Neural progenitor cell (in vitro differentiated cells): ENCODE results near the gene TEKTIP1. TPM values are rescaled to one million over a fixed set of nuclear protein-coding genes. Genes with fewer than 3 reads are reported as not detected.

ENCODE experiments used
- DNase-seq: peaks from one replicate; pipeline ENCODE4 v3.0.0-alpha.2; 2016; ENCODE audit warnings: low spot score
- H2AFZ ChIP-seq: fragments of 200-600 bp; sonication (generic); replicated peaks from 2 replicates; pipeline ENCODE4 v1.6.1; 2016; ENCODE audit warnings: antibody characterized with exemption
- H3F3A ChIP-seq: fragments of 200-600 bp; sonication (generic); 2 replicates; pipeline ENCODE4 v1.6.1; 2016; ENCODE audit warnings: antibody characterized with exemption, low read depth
- H3K27ac ChIP-seq: fragments of 200-600 bp; sonication (generic); 2 replicates; pipeline ENCODE4 v1.5.1; 2016; ENCODE audit warnings: mild to moderate bottlenecking
- H3K27me3 ChIP-seq: fragments of 200-600 bp; sonication (generic); 2 replicates; pipeline ENCODE4 v1.6.1; 2016; ENCODE audit warnings: mild to moderate bottlenecking, moderate library complexity
- H3K36me3 ChIP-seq: fragments of 200-600 bp; sonication (generic); 2 replicates; pipeline ENCODE4 v1.5.1; 2016
- H3K4me1 ChIP-seq: fragments of 200-600 bp; sonication (generic); 2 replicates; pipeline ENCODE4 v1.6.1; 2016; ENCODE audit warnings: mixed run types
- H3K4me2 ChIP-seq: fragments of 200-600 bp; sonication (generic); 2 replicates; pipeline ENCODE4 v1.6.1; 2016
- H3K4me3 ChIP-seq: fragments of 200-600 bp; sonication (generic); 2 replicates; pipeline ENCODE4 v1.5.1; 2016
- H3K79me2 ChIP-seq: fragments of 200-600 bp; sonication (generic); 2 replicates; pipeline ENCODE4 v1.6.1; 2016; ENCODE audit warnings: low read depth
- H3K9ac ChIP-seq: fragments of 200-600 bp; sonication (generic); 2 replicates; pipeline ENCODE4 v1.6.1; 2016
- H3K9me3 ChIP-seq: fragments of 200-600 bp; sonication (generic); 2 replicates; pipeline ENCODE4 v1.5.1; 2016; ENCODE audit warnings: low read depth
- H4K20me1 ChIP-seq: fragments of 200-600 bp; sonication (generic); 2 replicates; pipeline ENCODE4 v1.6.1; 2016; ENCODE audit warnings: low read depth
- H3K27ac Mint-ChIP-seq: 3 replicates; pipeline ENCODE4 v1.8.0; 2021; ENCODE audit warnings: mixed read lengths
- H3K27me3 Mint-ChIP-seq: 2 replicates; pipeline ENCODE4 v1.8.0; 2022; ENCODE audit warnings: low read depth, mild to moderate bottlenecking, inconsistent platforms, moderate library complexity, mixed read lengths; ENCODE audit not compliant: insufficient read depth
- H3K36me3 Mint-ChIP-seq: 3 replicates; pipeline ENCODE4 v1.8.0; 2021; ENCODE audit warnings: mixed read lengths
- H3K4me1 Mint-ChIP-seq: 3 replicates; pipeline ENCODE4 v1.8.0; 2021; ENCODE audit warnings: mixed read lengths
- H3K4me3 Mint-ChIP-seq: 3 replicates; pipeline ENCODE4 v1.8.0; 2021; ENCODE audit warnings: mild to moderate bottlenecking, moderate library complexity, mixed read lengths
- H3K9me3 Mint-ChIP-seq: 3 replicates; pipeline ENCODE4 v1.8.0; 2020; ENCODE audit warnings: mixed read lengths
- EZH2 ChIP-seq: fragments of 200-600 bp; sonication (generic); IDR thresholded peaks from 2 replicates; pipeline ENCODE4 v1.6.1; 2017; ENCODE audit warnings: antibody characterized with exemption, mild to moderate bottlenecking, moderate library complexity
- EZH2phosphoT487 ChIP-seq: fragments of 200-600 bp; sonication (generic); IDR thresholded peaks from 2 replicates; pipeline ENCODE4 v1.6.1; 2017; ENCODE audit warnings: antibody characterized with exemption
- total RNA-seq: library from RNA; depleted of rRNA; stranded (reverse); fragments of >200 nt; gene quantifications from 2 replicates; pipeline ENCODE4 v1.2.3, GENCODE V29; 2015; ENCODE audit warnings: low replicate concordance
- TF ChIP-seq, protein P1 (sequence below): fragments of 200-600 bp; sonication (generic); IDR thresholded peaks from 2 replicates; pipeline ENCODE4 v1.5.1; 2017; ENCODE audit warnings: antibody characterized with exemption, mild to moderate bottlenecking

Gene TEKTIP1
- total RNA-seq, 1 donor from 2014 or later = not detected

DNA sequence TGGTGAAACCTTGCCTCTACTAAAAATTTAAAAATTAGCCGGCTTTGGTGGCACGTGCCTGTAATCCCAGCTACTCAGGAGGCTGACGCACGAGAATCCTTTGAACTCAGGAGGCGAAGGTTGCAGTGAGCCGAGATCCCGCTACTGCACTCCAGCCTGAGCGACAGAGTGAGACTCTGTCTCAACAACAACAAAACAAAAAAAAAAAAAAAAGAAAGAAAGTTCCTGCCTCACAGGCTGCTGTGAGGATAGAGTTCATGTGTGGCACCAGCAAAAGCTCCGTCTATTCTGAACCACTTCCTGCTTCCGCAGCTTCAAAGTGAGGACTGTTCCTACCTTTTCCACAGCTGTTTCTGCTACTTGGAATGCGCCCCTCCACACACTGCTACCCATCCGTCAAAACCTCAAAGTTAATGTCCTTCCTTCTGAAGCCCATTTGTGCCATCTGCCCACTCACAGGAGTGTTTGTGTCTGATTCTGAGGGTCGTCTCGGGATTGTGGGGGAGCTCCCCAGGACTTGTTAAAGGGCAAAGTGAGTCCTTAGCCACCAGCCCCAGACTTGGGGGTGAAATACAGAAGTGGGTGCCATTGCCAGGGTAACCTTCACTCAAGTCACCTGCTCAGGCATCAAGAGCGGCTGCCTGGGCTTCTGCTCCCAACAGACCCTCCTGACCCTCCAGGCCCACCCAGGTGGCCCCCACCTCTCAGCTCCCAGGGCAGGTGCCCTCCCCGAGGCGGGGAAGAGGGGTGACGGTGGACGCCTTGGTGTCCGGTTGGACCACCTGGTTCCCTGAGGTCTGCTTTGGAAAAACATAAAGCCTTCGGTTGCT is 15.5 kb downstream of the TEKTIP1 start:
- H3F3A ChIP-seq = no peaks in the 10 kb centered on the region
- no peak overlapping the region for H3K27ac Mint-ChIP-seq
- H3K27me3 ChIP-seq = peaks cover 14% of the 10 kb centered on the region
- no peaks in the 10 kb centered on the region for H3K36me3 Mint-ChIP-seq
- H3K4me3 Mint-ChIP-seq = peak overlapping the region; percentile 30
- H3K4me2 ChIP-seq = no peak overlapping the region
- no peaks in the 10 kb centered on the region for H3K9me3 ChIP-seq
- TF ChIP-seq EZH2phosphoT487 = no peak
- TF ChIP-seq, protein P1, sequence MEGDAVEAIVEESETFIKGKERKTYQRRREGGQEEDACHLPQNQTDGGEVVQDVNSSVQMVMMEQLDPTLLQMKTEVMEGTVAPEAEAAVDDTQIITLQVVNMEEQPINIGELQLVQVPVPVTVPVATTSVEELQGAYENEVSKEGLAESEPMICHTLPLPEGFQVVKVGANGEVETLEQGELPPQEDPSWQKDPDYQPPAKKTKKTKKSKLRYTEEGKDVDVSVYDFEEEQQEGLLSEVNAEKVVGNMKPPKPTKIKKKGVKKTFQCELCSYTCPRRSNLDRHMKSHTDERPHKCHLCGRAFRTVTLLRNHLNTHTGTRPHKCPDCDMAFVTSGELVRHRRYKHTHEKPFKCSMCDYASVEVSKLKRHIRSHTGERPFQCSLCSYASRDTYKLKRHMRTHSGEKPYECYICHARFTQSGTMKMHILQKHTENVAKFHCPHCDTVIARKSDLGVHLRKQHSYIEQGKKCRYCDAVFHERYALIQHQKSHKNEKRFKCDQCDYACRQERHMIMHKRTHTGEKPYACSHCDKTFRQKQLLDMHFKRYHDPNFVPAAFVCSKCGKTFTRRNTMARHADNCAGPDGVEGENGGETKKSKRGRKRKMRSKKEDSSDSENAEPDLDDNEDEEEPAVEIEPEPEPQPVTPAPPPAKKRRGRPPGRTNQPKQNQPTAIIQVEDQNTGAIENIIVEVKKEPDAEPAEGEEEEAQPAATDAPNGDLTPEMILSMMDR = no peak
- TF ChIP-seq EZH2 = no peak
- no peak overlapping the region for H3K4me3 ChIP-seq
- no peak overlapping the region for H3K9ac ChIP-seq
- peaks cover 30% of the 10 kb centered on the region for H4K20me1 ChIP-seq
- H3K4me1 ChIP-seq = no peaks in the 10 kb centered on the region
- peaks cover 11% of the 10 kb centered on the region for H3K79me2 ChIP-seq
- no peak for DNase-seq
- no peak overlapping the region for H3K27ac ChIP-seq
- no peak overlapping the region for H2AFZ ChIP-seq
- H3K36me3 ChIP-seq = no peaks in the 10 kb centered on the region
- peaks cover 24% of the 10 kb centered on the region for H3K4me1 Mint-ChIP-seq
- H3K9me3 Mint-ChIP-seq = peaks cover 2% of the 10 kb centered on the region
- peaks cover 5% of the 10 kb centered on the region for H3K27me3 Mint-ChIP-seq

DNA sequence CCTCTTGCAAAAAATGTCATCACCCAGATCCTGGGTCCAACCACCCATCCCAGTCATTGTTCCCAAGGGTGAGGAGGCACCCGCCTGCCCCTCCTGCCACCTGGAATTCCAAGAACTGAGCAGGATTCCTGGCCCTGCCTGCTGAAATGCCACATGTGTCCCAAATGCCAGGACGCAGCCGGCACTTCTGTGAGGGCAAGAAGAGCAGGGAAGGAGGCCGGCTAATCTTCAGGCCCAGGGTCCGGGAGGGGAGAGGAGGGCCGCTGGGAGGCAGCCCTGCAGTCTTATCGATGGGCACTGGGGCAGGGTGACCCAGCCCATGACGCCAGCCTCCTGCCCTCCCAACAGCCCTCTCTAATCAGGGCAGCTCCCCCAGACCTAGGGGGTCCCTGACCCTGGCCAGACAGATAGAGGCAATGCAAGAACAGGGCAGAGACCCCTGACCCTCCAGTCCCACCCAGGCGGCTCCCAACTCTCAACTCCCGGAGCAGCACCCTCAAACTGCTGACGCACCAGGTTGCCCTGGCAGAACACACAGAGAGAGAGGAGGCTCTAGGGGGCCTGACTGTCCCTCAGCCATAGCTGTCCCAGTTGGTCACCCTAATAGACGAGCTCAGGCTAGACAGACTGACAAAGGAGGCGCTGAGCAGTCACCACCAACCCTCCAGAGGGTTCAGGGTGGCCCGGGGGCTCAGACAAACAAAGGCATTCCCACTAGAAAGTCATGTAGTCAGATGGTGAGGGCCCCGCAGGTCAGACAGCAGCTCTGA is 16.9 kb downstream of the TEKTIP1 start:
- peaks cover 24% of the 10 kb centered on the region for H3K4me1 Mint-ChIP-seq
- H3K9ac ChIP-seq = no peak overlapping the region

DNA sequence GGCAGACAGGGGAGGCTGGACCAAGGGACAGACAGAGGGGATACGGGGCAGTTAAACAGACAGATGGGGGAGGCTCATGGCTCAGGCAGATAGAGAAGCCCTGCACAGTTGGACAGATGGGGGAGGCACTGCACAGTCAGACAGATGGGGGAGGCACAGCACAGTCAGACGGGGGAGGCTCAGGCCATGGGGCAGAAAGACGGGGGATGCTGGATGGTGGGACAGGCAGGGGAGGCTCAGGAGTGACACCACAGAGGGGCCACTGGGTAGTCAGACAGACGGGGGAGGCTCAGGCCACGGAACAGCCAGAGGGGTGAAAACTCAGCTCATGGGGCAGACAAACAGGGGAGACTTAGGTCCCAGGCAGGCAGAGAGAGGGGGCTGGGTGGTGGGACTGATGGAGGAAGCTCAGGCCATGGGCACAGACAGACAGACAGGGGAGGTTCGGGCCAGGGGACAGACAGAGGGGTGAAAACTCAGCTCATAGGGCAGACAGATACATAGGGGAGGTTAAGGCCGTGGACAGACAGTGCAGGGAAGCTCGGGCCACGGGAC is 17.5 kb downstream of the TEKTIP1 start:
- H3K4me1 Mint-ChIP-seq = peaks cover 24% of the 10 kb centered on the region
- no peak overlapping the region for H3K27ac Mint-ChIP-seq
- H3K4me3 ChIP-seq = peak overlapping the region; percentile 70
- no peak for DNase-seq
- no peak overlapping the region for H2AFZ ChIP-seq
- no peaks in the 10 kb centered on the region for H3K36me3 ChIP-seq
- H3F3A ChIP-seq = no peaks in the 10 kb centered on the region
- H3K36me3 Mint-ChIP-seq = no peaks in the 10 kb centered on the region
- TF ChIP-seq, protein P1 = no peak
- TF ChIP-seq EZH2phosphoT487 (no peak), EZH2 (no peak)
- peaks cover 30% of the 10 kb centered on the region for H4K20me1 ChIP-seq
- no peak overlapping the region for H3K27ac ChIP-seq
- H3K9ac ChIP-seq = peak overlapping the region; percentile 39
- H3K9me3 Mint-ChIP-seq = peaks cover 2% of the 10 kb centered on the region
- H3K79me2 ChIP-seq = peaks cover 11% of the 10 kb centered on the region
- H3K4me1 ChIP-seq = no peaks in the 10 kb centered on the region
- peaks cover 5% of the 10 kb centered on the region for H3K27me3 Mint-ChIP-seq
- H3K9me3 ChIP-seq = no peaks in the 10 kb centered on the region
- H3K27me3 ChIP-seq = peaks cover 14% of the 10 kb centered on the region
- H3K4me2 ChIP-seq = peak overlapping the region; percentile 86
- peak overlapping the region; percentile 98 for H3K4me3 Mint-ChIP-seq

More for the DNA sequence above, 16.9 kb downstream of the TEKTIP1 start:
- Histone ChIP-seq H3F3A (no peaks in the 10 kb centered on the region), H3K79me2 (peaks cover 11% of the 10 kb centered on the region), H3K4me3 (no peak overlapping the region), H3K36me3 (no peaks in the 10 kb centered on the region), H3K4me2 (no peak overlapping the region), H4K20me1 (peaks cover 30% of the 10 kb centered on the region), H2AFZ (no peak overlapping the region), H3K4me1 (no peaks in the 10 kb centered on the region), H3K27me3 (peaks cover 14% of the 10 kb centered on the region), H3K27ac (no peak overlapping the region), H3K9me3 (no peaks in the 10 kb centered on the region)
- TF ChIP-seq EZH2phosphoT487 (no peak), EZH2 (no peak)
- TF ChIP-seq, protein P1 = no peak
- no peak for DNase-seq
- Mint-ChIP-seq H3K27me3 (peaks cover 5% of the 10 kb centered on the region), H3K27ac (no peak overlapping the region), H3K4me3 (peak overlapping the region; percentile 98), H3K9me3 (peaks cover 2% of the 10 kb centered on the region), H3K36me3 (no peaks in the 10 kb centered on the region)
